HEK293T (cell line): Measurements from ENCODE around the gene YIF1A.

Experiments used
- CTCF ChIA-PET: fragments of 350-600 bp; formaldehyde crosslinking; extraction: SDS; loops from one replicate; lab custom pipeline; 2021; ENCODE audit warnings: antibody characterized with exemption, inconsistent platforms; lab: Yijun Ruan, JAX
- POLR2A ChIA-PET: fragments of 350-600 bp; formaldehyde crosslinking; extraction: SDS; loops from one replicate; lab custom pipeline; 2020; ENCODE audit warnings: antibody characterized with exemption, inconsistent platforms; lab: Yijun Ruan, JAX
- DNase-seq: peaks from one replicate; pipeline ENCODE4 v3.0.0; 2012; ENCODE audit warnings: mixed read lengths; ENCODE audit errors: extremely low spot score
- ARNT ChIP-seq: fragments of 450-650 bp; IDR thresholded peaks from 2 replicates; pipeline ENCODE4 v1.6.1; 2017; ENCODE audit warnings: mild to moderate bottlenecking
- BHLHE40 ChIP-seq: fragments of 450-650 bp; IDR thresholded peaks from 2 replicates; pipeline ENCODE4 v1.6.1; 2016; ENCODE audit warnings: mild to moderate bottlenecking, moderate library complexity, borderline replicate concordance
- CTBP1 ChIP-seq: fragments of 450-650 bp; IDR thresholded peaks from 2 replicates; pipeline ENCODE4 v1.6.1; 2016; ENCODE audit warnings: borderline replicate concordance
- ELF4 ChIP-seq: fragments of 450-650 bp; IDR thresholded peaks from 2 replicates; pipeline ENCODE4 v1.6.1; 2017; ENCODE audit warnings: antibody characterized with exemption
- FOXA1 ChIP-seq: fragments of 450-650 bp; IDR thresholded peaks from 2 replicates; pipeline ENCODE4 v1.6.1; 2016; ENCODE audit warnings: mild to moderate bottlenecking
- FOXK2 ChIP-seq: fragments of 450-650 bp; IDR thresholded peaks from 2 replicates; pipeline ENCODE4 v1.6.1; 2016; ENCODE audit warnings: mild to moderate bottlenecking
- FOXM1 ChIP-seq: fragments of 450-650 bp; IDR thresholded peaks from 2 replicates; pipeline ENCODE4 v1.6.1; 2017; ENCODE audit warnings: mild to moderate bottlenecking, borderline replicate concordance
- HDGF ChIP-seq: fragments of 450-650 bp; IDR thresholded peaks from 2 replicates; pipeline ENCODE4 v1.6.1; 2017; ENCODE audit warnings: antibody characterized with exemption, borderline replicate concordance
- L3MBTL2 ChIP-seq: fragments of 450-650 bp; conservative IDR thresholded peaks from 2 replicates; pipeline ENCODE4 v1.6.1; 2016; ENCODE audit warnings: mild to moderate bottlenecking
- LEF1 ChIP-seq: fragments of 450-650 bp; IDR thresholded peaks from 2 replicates; pipeline ENCODE4 v1.6.1; 2017; ENCODE audit warnings: mild to moderate bottlenecking, borderline replicate concordance
- NFRKB ChIP-seq: fragments of 450-650 bp; IDR thresholded peaks from 2 replicates; pipeline ENCODE4 v1.6.1; 2016; ENCODE audit warnings: mild to moderate bottlenecking, moderate library complexity
- SP1 ChIP-seq: fragments of 450-650 bp; IDR thresholded peaks from 2 replicates; pipeline ENCODE4 v1.6.1; 2017
- SUZ12 ChIP-seq: fragments of 450-650 bp; IDR thresholded peaks from 2 replicates; pipeline ENCODE4 v1.6.1; 2016; ENCODE audit warnings: mild to moderate bottlenecking
- TARDBP ChIP-seq: fragments of 450-650 bp; IDR thresholded peaks from 2 replicates; pipeline ENCODE4 v1.6.1; 2016
- ZNF384 ChIP-seq: fragments of 450-650 bp; IDR thresholded peaks from 2 replicates; pipeline ENCODE4 v1.6.1; 2016
- TF ChIP-seq, protein P1 (sequence below): fragments of 450-650 bp; IDR thresholded peaks from 2 replicates; pipeline ENCODE4 v1.6.1; 2016

YIF1A gene

DNA sequence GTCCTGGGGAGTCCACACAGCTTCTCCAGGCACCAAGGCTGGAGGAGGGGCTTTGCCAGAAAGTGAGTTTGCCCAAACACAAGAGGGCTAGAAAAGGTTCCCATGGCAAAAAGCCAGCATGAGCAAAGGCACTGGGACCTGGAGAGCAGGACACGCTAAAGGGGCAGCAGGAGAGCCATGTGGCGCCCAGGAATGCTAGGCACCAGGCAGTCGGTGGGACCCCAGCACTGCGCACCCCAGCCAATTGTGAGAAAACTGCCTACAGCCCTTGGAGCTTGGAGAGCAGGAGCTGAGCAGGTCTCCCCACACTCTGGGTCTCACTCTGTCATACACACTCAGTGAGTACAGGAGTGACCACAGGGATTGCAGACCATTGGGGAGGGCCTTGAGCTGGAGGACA, 25.7 kb downstream of the YIF1A start:
- POLR2A ChIA-PET: interaction anchor here (0.7 kb wide), 1 partner anchor 26 kb away, joined by 4 read pairs; the partner anchor contains the start of gene YIF1A
- DNase-seq: no peak
- CTCF ChIA-PET: interaction anchor here (0.8 kb wide), 1 partner anchor 41 kb away, joined by 3 read pairs; no protein-coding TSS in a partner anchor
- TF ChIP-seq TARDBP (no peak), NFRKB (no peak), FOXA1 (no peak)

- CTCF ChIA-PET: no interaction called here
- POLR2A ChIA-PET: interaction anchor here (0.7 kb wide), 1 partner anchor 26 kb away, joined by 4 read pairs; the partner anchor contains the start of gene YIF1A
- TF ChIP-seq SUZ12: no peak
- no peak for TF ChIP-seq ELF4
- TF ChIP-seq L3MBTL2: no peak
- no peak for TF ChIP-seq HDGF
- TF ChIP-seq FOXK2: no peak
- no peak for TF ChIP-seq CTBP1
- TF ChIP-seq NFRKB: no peak
- no peak for TF ChIP-seq FOXA1
- no peak for TF ChIP-seq TARDBP
- TF ChIP-seq FOXM1: no peak
- no peak for TF ChIP-seq LEF1
- TF ChIP-seq BHLHE40: no peak
- TF ChIP-seq SP1: no peak
- TF ChIP-seq ZNF384: no peak
- TF ChIP-seq ARNT: no peak
- TF ChIP-seq, protein P1, sequence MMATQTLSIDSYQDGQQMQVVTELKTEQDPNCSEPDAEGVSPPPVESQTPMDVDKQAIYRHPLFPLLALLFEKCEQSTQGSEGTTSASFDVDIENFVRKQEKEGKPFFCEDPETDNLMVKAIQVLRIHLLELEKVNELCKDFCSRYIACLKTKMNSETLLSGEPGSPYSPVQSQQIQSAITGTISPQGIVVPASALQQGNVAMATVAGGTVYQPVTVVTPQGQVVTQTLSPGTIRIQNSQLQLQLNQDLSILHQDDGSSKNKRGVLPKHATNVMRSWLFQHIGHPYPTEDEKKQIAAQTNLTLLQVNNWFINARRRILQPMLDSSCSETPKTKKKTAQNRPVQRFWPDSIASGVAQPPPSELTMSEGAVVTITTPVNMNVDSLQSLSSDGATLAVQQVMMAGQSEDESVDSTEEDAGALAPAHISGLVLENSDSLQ: no peak
- DNase-seq: no peak
Observed at GRCh38 chr11:66262696-66263095, 26.2 kb downstream of the YIF1A start.

- no peak for DNase-seq
- POLR2A ChIA-PET: no interaction called here
Observed at GRCh38 chr11:66262191-66262590, 26.8 kb downstream of the YIF1A start.

GRCh38 chr11:66261578-66261977, 27.4 kb downstream of the YIF1A start:
- no peak for TF ChIP-seq FOXK2
- TF ChIP-seq LEF1: no peak
- no peak for TF ChIP-seq ELF4
- TF ChIP-seq SP1: no peak
- TF ChIP-seq, protein P1: no peak
- TF ChIP-seq ARNT: no peak
- TF ChIP-seq CTBP1: no peak
- no peak for TF ChIP-seq ZNF384
- TF ChIP-seq NFRKB: no peak
- no peak for TF ChIP-seq L3MBTL2
- no peak for TF ChIP-seq FOXA1
- TF ChIP-seq FOXM1: no peak
- no peak for TF ChIP-seq TARDBP
- no peak for TF ChIP-seq SUZ12
- TF ChIP-seq BHLHE40: no peak
- no peak for TF ChIP-seq HDGF
- ChIA-PET POLR2A (interaction anchor here (2.9 kb wide), 1 partner anchor 27 kb away, joined by 9 read pairs; the partner anchor contains the start of gene YIF1A), CTCF (interaction anchor here (0.9 kb wide), 1 partner anchor 40 kb away, joined by 5 read pairs; no protein-coding TSS in a partner anchor)
- DNase-seq: no peak

More at GRCh38 chr11:66262191-66262590, 26.8 kb downstream of the YIF1A start:
- no peak for TF ChIP-seq LEF1
- no peak for TF ChIP-seq FOXM1
- TF ChIP-seq, protein P1: no peak
- no peak for TF ChIP-seq ELF4
- no peak for TF ChIP-seq ZNF384
- no peak for TF ChIP-seq HDGF
- CTCF ChIA-PET: interaction anchor here (0.9 kb wide), 1 partner anchor 40 kb away, joined by 5 read pairs; no protein-coding TSS in a partner anchor

- TF ChIP-seq SUZ12 (no peak), L3MBTL2 (no peak), CTBP1 (no peak), FOXA1 (no peak), ARNT (no peak), SP1 (no peak), ELF4 (no peak), HDGF (no peak), LEF1 (no peak), NFRKB (no peak), BHLHE40 (no peak), FOXM1 (no peak), ZNF384 (no peak), TARDBP (no peak), FOXK2 (no peak)
- TF ChIP-seq, protein P1: no peak
- CTCF ChIA-PET: interaction anchor here (2.0 kb wide), 1 partner anchor 38 kb away, joined by 10 read pairs; no protein-coding TSS in a partner anchor
- POLR2A ChIA-PET: interaction anchor here (2.9 kb wide), 1 partner anchor 29 kb away, joined by 9 read pairs; the partner anchor contains the start of gene YIF1A
- DNase-seq: no peak
Observed at GRCh38 chr11:66259956-66260355, 29.0 kb downstream of the YIF1A start.
